ENCODE data around the gene SYT15.

The SYT15 gene

DNA sequence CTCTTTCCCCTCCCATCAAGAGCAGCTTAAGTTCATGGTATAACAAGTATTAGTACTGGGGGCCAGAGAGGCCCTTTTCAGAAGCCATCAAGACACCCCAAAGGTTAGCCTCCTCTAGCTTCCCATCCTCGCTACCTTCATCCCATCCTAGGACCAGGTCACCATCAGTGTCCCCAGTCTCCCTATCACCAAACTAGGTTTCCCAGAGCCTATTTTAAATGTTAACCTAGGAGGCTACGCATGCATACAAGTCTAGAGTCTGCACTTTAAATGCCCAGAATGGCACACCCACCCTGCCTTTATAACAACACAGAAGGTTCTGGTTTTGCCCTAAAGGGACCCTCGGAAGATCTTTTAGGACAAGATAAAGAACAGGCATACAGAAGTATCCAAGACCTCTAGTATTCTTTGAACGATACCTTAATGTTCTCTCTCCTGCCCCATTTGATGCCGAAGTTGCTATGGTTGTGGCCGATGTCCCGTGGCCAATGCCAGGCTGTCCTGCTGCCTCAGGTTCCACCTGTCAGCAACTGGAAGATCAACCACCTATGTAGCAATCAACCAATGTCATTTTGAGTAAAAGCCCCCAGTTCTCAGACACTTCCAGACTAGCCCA is 24.7 kb upstream of the SYT15 start:
- peaks cover 0 to 14% (median 8%) of the 10 kb centered on the region in 4 experiments for H3K4me1 ChIP-seq (ENCODE audit: control extremely low read depth in 1 of 4, control insufficient read depth in 4 of 4, insufficient read depth in 4 of 4, low read length in 3 of 4)
- H3K27ac ChIP-seq (ENCODE audit: insufficient read depth in 1 of 2, low read depth in 1 of 2, low read length in 2 of 2, poor library complexity in 1 of 2, severe bottlenecking in 2 of 2), result no peak overlapping the region
- POLR2A ChIA-PET, result no interaction called here
- peaks cover 0 to 67% (median 39%) of the 10 kb centered on the region in 5 experiments for H3K27me3 ChIP-seq (replicated peaks in 2 of 5; ENCODE audit: control insufficient read depth in 4 of 5, insufficient read depth in 5 of 5, low read length in 4 of 5)
- CTCF ChIA-PET, result interaction anchor here (2.2 kb wide), 1 partner anchor 9 kb away, joined by 7 read pairs; no protein-coding TSS in a partner anchor
- no peaks in the 10 kb centered on the region for H3K9me3 ChIP-seq (ENCODE audit: control extremely low read depth in 1 of 5, control insufficient read depth in 4 of 5, insufficient read depth in 2 of 5, low read depth in 1 of 5, low read length in 4 of 5)
- no peak for DNase-seq
- 90% methylated on average over 7 of the region's 7 CpGs for whole genome bisulfite sequencing (ENCODE audit: insufficient coverage)
- H3K4me3 ChIP-seq (ENCODE audit: control insufficient read depth in 1 of 7, extremely low read depth in 1 of 7, insufficient read depth in 4 of 7, low read depth in 2 of 7, low read length in 6 of 7), result no peak overlapping the region
- H3K36me3 ChIP-seq (ENCODE audit: control insufficient read depth in 4 of 4, insufficient read depth in 4 of 4, low read length in 3 of 4), result no peaks in the 10 kb centered on the region

DNA sequence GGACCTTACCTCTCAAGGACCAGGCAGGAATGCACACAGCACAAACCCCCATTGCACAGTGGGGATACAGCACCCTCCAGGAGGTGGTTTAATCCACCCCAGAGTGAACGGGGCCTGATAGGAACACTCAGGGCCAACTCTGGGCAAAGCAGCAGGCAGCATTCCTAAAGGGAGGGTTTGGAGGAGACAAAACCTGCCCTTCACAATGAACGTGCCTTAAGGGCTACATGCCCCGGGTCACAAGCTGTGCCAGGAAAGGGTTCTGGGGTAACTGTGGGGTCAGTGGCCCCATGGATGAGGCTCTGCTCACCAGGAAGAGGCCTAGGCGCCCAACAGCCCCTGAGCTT is 23.6 kb upstream of the SYT15 start:
- Histone ChIP-seq H3K4me1 (ENCODE audit: control extremely low read depth in 1 of 4, control insufficient read depth in 4 of 4, insufficient read depth in 4 of 4, low read length in 3 of 4) (peaks cover 0 to 14% (median 8%) of the 10 kb centered on the region in 4 experiments), H3K4me3 (ENCODE audit: control insufficient read depth in 1 of 7, extremely low read depth in 1 of 7, insufficient read depth in 4 of 7, low read depth in 2 of 7, low read length in 6 of 7) (no peak overlapping the region), H3K9me3 (ENCODE audit: control extremely low read depth in 1 of 5, control insufficient read depth in 4 of 5, insufficient read depth in 2 of 5, low read depth in 1 of 5, low read length in 4 of 5) (no peaks in the 10 kb centered on the region), H3K36me3 (ENCODE audit: control insufficient read depth in 4 of 4, insufficient read depth in 4 of 4, low read length in 3 of 4) (no peaks in the 10 kb centered on the region), H3K27me3 (replicated peaks in 2 of 5; ENCODE audit: control insufficient read depth in 4 of 5, insufficient read depth in 5 of 5, low read length in 4 of 5) (peaks cover under 1 to 78% (median 39%) of the 10 kb centered on the region in 5 experiments), H3K27ac (ENCODE audit: insufficient read depth in 1 of 2, low read depth in 1 of 2, low read length in 2 of 2, poor library complexity in 1 of 2, severe bottlenecking in 2 of 2) (no peak overlapping the region)
- WGBS (ENCODE audit: insufficient coverage), result 80% methylated on average over 4 of the region's 4 CpGs
- DNase-seq, result no peak
- ChIA-PET CTCF (interaction anchor here (1.3 to 2.7 kb wide), 2 partner anchors 10 to 327 kb away, joined by 4 to 9 read pairs; no protein-coding TSS in a partner anchor), POLR2A (no interaction called here)

DNA sequence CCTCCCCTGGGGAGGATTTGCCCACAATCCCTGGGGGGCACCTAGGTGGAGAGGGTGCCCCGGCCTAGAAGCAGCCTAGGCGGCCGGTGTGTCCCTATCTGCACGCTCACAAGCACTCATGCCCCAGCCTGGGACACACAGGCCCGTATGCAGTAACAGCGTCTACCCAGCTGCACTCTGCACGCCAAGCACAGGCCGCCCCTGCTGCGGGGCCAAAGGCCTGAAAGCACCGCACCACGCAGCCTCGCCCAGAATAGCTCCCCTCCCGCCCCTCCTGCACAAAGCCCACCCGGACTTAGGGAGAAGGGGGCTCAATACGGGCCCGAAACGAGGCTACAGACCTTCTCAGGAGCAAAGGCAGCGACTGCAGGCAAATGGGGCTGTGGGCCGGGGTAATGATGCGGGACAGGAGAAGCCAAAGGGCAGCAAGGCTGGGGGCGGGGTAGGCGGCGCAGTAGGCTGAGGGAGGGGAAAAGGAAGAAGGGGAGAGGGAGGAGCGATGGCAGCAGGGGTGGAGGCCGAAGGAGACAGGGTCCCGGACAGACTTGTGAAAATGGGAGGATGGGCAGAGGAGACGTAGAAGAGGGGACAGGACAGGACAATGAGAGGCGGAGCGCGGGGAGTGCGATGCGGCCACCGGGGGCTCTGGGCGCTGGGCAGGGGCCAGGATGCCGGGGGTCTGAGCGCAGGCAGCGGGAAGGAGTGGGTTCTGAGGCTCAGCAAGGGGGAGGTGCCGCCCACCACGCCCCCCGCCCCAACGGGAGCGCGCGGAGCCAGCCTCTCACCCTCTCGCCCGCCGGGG is 23.0 kb upstream of the SYT15 start:
- ChIA-PET CTCF (interaction anchor here (1.3 to 2.7 kb wide), 3 partner anchors 11 to 327 kb away, joined by 4 to 9 read pairs (median 4); no protein-coding TSS in a partner anchor), POLR2A (interaction anchor here (1.2 kb wide), 1 partner anchor 16 kb away, joined by 3 read pairs; no protein-coding TSS in a partner anchor)
- H3K36me3 ChIP-seq (ENCODE audit: control insufficient read depth in 4 of 4, insufficient read depth in 4 of 4, low read length in 3 of 4), result no peaks in the 10 kb centered on the region
- 22% methylated on average over 44 of the region's 47 CpGs for WGBS (ENCODE audit: insufficient coverage)
- H3K27me3 ChIP-seq (replicated peaks in 2 of 5; ENCODE audit: control insufficient read depth in 4 of 5, insufficient read depth in 5 of 5, low read length in 4 of 5), result peaks cover 6 to 84% (median 45%) of the 10 kb centered on the region in 5 experiments
- H3K4me3 ChIP-seq (ENCODE audit: control insufficient read depth in 1 of 7, extremely low read depth in 1 of 7, insufficient read depth in 4 of 7, low read depth in 2 of 7, low read length in 6 of 7), result peak overlapping the region in 6 of 7 experiments; percentile 28 to 74 (median 50)
- no peaks in the 10 kb centered on the region for H3K9me3 ChIP-seq (ENCODE audit: control extremely low read depth in 1 of 5, control insufficient read depth in 4 of 5, insufficient read depth in 2 of 5, low read depth in 1 of 5, low read length in 4 of 5)
- peaks cover 0 to 14% (median 8%) of the 10 kb centered on the region in 4 experiments for H3K4me1 ChIP-seq (ENCODE audit: control extremely low read depth in 1 of 4, control insufficient read depth in 4 of 4, insufficient read depth in 4 of 4, low read length in 3 of 4)
- H3K27ac ChIP-seq (ENCODE audit: insufficient read depth in 1 of 2, low read depth in 1 of 2, low read length in 2 of 2, poor library complexity in 1 of 2, severe bottlenecking in 2 of 2), result no peak overlapping the region
- no peak for DNase-seq

DNA sequence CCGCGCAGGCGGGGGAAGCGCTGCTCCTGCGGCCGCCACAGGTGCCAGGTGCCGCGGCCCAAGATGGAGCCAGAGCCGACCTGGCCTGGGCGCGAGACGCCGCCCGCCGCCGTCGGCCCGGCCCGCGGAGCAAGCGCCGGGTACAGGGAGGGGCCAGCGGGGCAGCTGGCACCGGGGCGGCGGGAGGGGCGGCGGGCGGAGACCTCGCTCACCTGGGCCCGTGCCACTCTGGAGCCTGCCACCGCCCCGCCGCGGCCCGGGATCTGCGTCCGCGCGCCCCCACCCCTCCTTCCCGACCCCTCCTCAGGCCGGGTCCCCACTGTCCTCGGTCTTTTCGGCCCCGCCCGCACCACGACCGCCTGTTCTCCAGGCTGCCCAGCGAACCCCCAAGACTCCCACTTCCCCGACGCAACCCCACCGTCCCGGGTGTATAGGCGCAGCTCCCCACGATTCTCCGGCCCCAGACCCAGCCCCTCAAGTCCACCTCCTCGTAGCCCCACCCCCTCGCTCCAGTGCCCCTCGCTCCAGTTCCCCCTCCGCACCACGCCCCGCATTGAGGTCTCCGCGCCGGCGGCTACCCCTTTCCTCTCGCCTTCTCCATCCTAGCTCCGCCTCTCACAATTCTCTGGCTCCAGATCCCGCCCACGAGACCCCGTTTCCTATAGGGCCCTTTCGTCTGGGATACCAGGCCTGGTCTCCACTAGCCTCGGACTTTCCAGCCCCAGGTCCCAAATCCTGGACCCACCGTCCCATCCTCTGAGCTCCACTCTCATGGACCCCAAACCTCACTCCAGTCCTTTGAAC is 22.2 kb upstream of the SYT15 start, which contains the start of gene GPRIN2:
TSS of gene GPRIN2 (minus strand) at position 144 of the 804 bp plus-strand sequence. CDS start 5,922 bp downstream, outside the sequence.
- CTCF ChIA-PET, result interaction anchor here (1.4 to 2.7 kb wide), 2 partner anchors 12 to 19 kb away, joined by 4 to 9 read pairs; no protein-coding TSS in a partner anchor
- peak within 1 kb of the TSS in 6 of 7 experiments; percentile 28 to 74 (median 58) for H3K4me3 ChIP-seq (ENCODE audit: control insufficient read depth in 1 of 7, extremely low read depth in 1 of 7, insufficient read depth in 4 of 7, low read depth in 2 of 7, low read length in 6 of 7)

DNA sequence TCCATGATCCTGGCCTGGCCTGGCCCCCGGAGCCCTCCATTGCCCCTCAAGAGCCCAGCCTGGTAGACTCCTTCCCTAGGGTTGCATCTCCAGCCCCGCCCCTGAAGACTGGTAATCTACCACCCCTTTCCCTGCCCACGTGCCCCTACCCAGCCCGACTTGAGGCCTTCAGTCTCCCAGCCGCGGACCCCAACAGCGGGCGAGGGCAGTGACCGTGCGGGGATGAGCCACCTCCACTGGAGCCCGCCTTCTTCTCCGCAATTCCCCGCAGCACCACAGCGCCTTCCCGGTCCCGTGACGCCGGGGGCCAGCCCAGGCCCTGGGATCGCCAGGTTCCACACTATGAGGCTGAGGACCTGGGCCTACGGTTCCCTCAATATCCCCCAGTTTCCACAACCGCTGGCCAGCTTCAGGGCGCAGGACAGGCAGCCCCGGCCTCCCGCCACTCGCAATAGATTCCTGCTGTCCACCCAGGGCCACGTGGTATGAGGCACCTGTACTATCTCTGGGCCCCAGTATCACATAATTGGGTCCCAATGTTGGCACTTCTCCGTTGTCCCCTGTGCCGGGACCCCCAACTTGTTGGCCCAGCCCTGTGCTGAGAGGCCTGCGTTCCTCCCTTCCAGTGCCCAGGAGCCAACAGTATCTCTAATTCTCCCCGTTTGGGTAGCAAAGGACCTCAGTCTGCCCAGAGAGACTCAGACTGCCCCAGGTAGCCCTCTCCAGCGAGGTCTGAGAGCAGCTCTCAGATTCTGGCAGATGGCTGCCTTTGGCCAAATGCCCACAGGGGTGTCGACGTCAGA is 21.4 kb upstream of the SYT15 start:
- Histone ChIP-seq H3K27ac (ENCODE audit: insufficient read depth in 1 of 2, low read depth in 1 of 2, low read length in 2 of 2, poor library complexity in 1 of 2, severe bottlenecking in 2 of 2) (no peak overlapping the region), H3K9me3 (ENCODE audit: control extremely low read depth in 1 of 5, control insufficient read depth in 4 of 5, insufficient read depth in 2 of 5, low read depth in 1 of 5, low read length in 4 of 5) (no peaks in the 10 kb centered on the region), H3K4me3 (ENCODE audit: control insufficient read depth in 1 of 7, extremely low read depth in 1 of 7, insufficient read depth in 4 of 7, low read depth in 2 of 7, low read length in 6 of 7) (peak overlapping the region in 1 of 7 experiments; percentile 74), H3K36me3 (ENCODE audit: control insufficient read depth in 4 of 4, insufficient read depth in 4 of 4, low read length in 3 of 4) (no peaks in the 10 kb centered on the region), H3K4me1 (ENCODE audit: control extremely low read depth in 1 of 4, control insufficient read depth in 4 of 4, insufficient read depth in 4 of 4, low read length in 3 of 4) (peaks cover 0 to 14% (median 8%) of the 10 kb centered on the region in 4 experiments), H3K27me3 (replicated peaks in 2 of 5; ENCODE audit: control insufficient read depth in 4 of 5, insufficient read depth in 5 of 5, low read length in 4 of 5) (peaks cover 7 to 86% (median 45%) of the 10 kb centered on the region in 5 experiments)
- POLR2A ChIA-PET, result interaction anchor here (0.7 to 1.2 kb wide), 2 partner anchors 17 to 19 kb away, joined by 3 read pairs; no protein-coding TSS in a partner anchor
- CTCF ChIA-PET, result interaction anchor here (1.2 to 2.7 kb wide), 6 partner anchors 9 to 1219 kb away, joined by 4 to 9 read pairs (median 5); no protein-coding TSS in a partner anchor
- WGBS (ENCODE audit: insufficient coverage), result 92% methylated on average over 33 of the region's 33 CpGs
- no peak for DNase-seq

More for the DNA sequence above, 22.2 kb upstream of the SYT15 start, which contains the start of gene GPRIN2:
- peaks cover 7 to 87% (median 48%) of the 10 kb centered on the region in 5 experiments for H3K27me3 ChIP-seq (replicated peaks in 2 of 5; ENCODE audit: control insufficient read depth in 4 of 5, insufficient read depth in 5 of 5, low read length in 4 of 5)
- H3K9me3 ChIP-seq (ENCODE audit: control extremely low read depth in 1 of 5, control insufficient read depth in 4 of 5, insufficient read depth in 2 of 5, low read depth in 1 of 5, low read length in 4 of 5), result no peaks in the 10 kb centered on the region
- H3K36me3 ChIP-seq (ENCODE audit: control insufficient read depth in 4 of 4, insufficient read depth in 4 of 4, low read length in 3 of 4), result no peaks in the 10 kb centered on the region
- WGBS (ENCODE audit: insufficient coverage), result 3% methylated on average over 74 of the region's 74 CpGs
- no peak within 1 kb of the TSS for H3K27ac ChIP-seq (ENCODE audit: insufficient read depth in 1 of 2, low read depth in 1 of 2, low read length in 2 of 2, poor library complexity in 1 of 2, severe bottlenecking in 2 of 2)
- POLR2A ChIA-PET, result interaction anchor here (1.2 kb wide), 1 partner anchor 16 kb away, joined by 3 read pairs; no protein-coding TSS in a partner anchor
- H3K4me1 ChIP-seq (ENCODE audit: control extremely low read depth in 1 of 4, control insufficient read depth in 4 of 4, insufficient read depth in 4 of 4, low read length in 3 of 4), result peaks cover 0 to 14% (median 8%) of the 10 kb centered on the region in 4 experiments
- peak in 2 of 3 donors; percentile 27 to 32 for DNase-seq

DNA sequence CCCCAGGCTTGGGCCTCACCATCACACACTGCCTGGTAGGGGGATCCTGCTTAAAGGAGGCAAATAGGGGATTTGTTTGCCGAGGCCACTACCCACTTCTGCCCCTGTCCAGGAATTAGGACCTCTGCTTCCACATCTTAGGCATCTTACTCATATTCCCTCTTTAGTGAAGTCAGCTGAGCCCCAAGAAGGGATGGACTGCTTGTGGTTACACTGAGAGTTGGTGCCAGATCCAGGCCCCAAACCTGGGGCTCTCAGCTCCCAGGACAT is 20.9 kb upstream of the SYT15 start:
- DNase-seq, result no peak
- H3K4me3 ChIP-seq (ENCODE audit: control insufficient read depth in 1 of 7, extremely low read depth in 1 of 7, insufficient read depth in 4 of 7, low read depth in 2 of 7, low read length in 6 of 7), result no peak overlapping the region
- H3K27ac ChIP-seq (ENCODE audit: insufficient read depth in 1 of 2, low read depth in 1 of 2, low read length in 2 of 2, poor library complexity in 1 of 2, severe bottlenecking in 2 of 2), result no peak overlapping the region
- H3K9me3 ChIP-seq (ENCODE audit: control extremely low read depth in 1 of 5, control insufficient read depth in 4 of 5, insufficient read depth in 2 of 5, low read depth in 1 of 5, low read length in 4 of 5), result no peaks in the 10 kb centered on the region
- H3K27me3 ChIP-seq (replicated peaks in 2 of 5; ENCODE audit: control insufficient read depth in 4 of 5, insufficient read depth in 5 of 5, low read length in 4 of 5), result peaks cover 7 to 80% (median 45%) of the 10 kb centered on the region in 5 experiments
- 57% methylated on average over 1 of the region's 1 CpG for WGBS (ENCODE audit: insufficient coverage)
- no peaks in the 10 kb centered on the region for H3K36me3 ChIP-seq (ENCODE audit: control insufficient read depth in 4 of 4, insufficient read depth in 4 of 4, low read length in 3 of 4)
- ChIA-PET POLR2A (interaction anchor here (0.7 kb wide), 1 partner anchor 19 kb away, joined by 3 read pairs; no protein-coding TSS in a partner anchor), CTCF (interaction anchor here (1.2 to 1.7 kb wide), 4 partner anchors 10 to 1218 kb away, joined by 4 to 6 read pairs (median 5); no protein-coding TSS in a partner anchor)
- H3K4me1 ChIP-seq (ENCODE audit: control extremely low read depth in 1 of 4, control insufficient read depth in 4 of 4, insufficient read depth in 4 of 4, low read length in 3 of 4), result peaks cover 0 to 14% (median 8%) of the 10 kb centered on the region in 4 experiments

Data from common myeloid progenitor, CD34-positive (primary cell).